Amniotic stem cell (primary cell): ENCODE results near the gene SELPLG.
"Not testable (repeated sequence)": the region's sequence is repeated elsewhere in the genome, so short reads cannot be mapped to it uniquely, and the experiment has no call there.

Experiments used
- DNase-seq: peaks from one replicate; lab custom pipeline; 2025; lab: John Stamatoyannopoulos, UW

SELPLG gene

DNA sequence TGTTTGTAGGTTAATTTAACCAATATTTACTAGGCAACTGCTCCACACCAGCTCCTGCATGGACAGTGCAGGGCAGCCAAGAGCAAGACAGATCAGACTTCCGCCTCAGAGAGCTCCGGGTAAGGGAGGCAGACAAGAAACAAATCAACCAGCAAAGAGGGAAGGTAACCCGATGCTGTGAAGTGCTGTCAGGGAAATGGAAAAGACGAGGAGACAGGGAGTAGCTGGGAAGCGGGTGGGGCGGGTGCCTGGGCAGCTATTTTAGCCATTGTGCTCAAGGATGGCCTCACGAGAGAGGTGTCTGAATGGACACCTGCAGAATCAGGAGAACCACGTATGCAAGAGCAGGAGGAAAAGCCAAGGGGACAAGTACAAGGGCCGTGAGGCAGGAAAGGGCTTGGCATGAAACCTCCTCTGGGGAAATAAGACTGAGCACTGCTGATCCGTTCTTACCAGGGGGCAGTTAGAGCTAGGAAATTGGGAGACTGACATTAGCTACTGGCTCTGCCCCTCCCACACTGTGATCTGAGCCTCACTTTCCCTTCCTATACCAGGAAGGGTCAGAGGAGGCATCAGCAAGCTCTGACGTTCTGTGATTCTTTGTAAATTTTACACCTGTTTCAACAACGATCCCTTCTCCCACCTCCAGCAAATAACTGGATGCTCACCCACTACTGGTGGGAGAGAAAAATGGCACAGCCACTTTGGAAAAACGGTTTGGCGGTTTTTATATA lies 29.3 kb downstream of the SELPLG start:
- DNase-seq, result no peak

DNA sequence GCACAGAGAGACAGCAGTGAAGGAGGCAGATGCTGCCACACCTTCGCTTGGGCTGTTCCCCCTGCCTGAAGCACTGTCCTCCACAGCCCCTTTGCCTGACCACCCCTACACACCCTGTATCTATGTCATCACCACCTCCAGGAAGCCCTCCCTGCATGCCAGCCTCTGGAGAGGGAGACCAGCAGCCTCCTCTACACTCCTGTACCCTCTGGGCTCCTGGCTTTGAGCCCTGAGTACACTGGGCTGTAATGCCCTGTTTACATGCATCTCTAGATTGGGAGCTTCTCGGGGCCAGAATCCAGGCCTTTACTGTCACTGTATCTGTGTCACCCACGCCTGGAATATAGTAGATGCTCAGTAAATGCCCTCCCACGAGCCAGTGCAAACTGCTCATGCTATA lies 30.0 kb downstream of the SELPLG start:
- no peak for DNase-seq

DNA sequence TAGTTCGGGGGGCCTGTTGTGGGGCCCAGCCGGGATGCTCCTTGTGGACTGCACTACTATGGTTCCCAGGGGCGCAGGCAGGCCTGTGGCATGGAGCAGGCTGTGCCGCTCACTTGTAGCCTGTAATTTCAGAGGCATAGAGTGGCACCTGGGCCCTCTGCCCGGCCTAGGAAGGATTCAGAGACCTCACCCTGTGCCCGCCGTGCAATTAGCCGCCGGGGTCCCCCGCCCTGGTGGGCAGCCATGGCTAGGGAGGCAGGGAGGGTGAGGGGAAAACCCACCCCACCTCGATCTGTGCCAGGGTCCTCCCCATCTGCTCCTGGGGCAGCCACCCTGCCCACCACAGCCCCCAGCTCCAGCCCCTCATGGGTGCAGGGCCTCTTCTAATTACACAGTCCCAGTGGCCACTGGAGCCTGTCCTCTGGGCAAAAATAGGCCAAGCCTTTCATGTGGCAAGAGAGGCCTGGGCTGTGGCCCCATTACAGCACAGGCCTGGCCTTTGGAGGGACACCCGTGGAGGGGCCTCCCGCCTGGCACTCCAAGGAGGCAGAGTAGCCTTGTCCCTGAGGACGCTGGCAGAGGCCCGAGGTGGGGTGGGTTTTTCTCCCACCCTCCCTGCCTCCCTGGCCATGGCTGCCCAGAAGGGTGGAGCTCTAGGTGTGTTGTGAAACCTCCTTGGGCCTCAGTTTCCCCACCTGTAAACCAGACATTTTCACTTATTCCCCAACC lies 30.6 kb downstream of the SELPLG start:
- DNase-seq, result no peak

DNA sequence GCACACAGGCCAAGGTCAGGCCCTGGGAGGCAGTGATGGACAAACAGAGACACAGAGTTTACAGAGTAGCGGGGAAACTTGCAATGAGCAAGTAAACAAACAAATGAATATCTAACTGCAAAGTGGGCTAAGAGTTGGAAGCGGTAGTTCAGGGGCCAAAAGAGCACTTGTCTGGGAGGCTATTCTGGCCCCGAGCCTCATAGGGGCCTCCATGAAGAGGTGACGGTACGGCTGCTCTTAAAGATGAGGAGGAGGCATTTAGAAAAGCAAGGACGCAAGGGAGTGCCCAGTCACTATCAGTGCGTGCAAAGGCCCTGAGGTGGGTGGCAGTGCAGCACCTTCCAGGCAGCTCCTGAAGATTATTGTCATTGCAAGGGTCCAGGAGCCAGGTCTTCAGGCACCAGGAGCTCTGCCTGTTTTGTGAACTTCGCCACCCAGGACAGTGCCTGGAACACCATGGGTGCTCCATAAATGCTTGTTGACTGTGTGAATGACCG lies 31.4 kb downstream of the SELPLG start:
- no peak for DNase-seq

DNA sequence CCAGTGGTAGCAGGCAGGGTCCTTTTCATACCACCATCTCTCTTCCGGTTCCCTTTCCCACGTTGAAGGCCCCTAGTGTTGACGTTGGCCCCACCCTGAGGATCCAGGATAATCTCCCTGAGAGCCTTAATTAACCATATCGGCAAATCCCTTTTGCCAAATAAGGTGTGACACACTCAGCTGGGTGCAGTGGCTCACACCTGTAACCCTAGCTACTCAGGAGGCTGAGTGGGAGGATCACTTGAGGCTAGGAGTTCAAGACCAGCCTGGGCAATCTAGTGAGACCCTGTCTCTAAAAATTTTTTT lies 33.0 kb downstream of the SELPLG start:
- DNase-seq, result no peak

DNA sequence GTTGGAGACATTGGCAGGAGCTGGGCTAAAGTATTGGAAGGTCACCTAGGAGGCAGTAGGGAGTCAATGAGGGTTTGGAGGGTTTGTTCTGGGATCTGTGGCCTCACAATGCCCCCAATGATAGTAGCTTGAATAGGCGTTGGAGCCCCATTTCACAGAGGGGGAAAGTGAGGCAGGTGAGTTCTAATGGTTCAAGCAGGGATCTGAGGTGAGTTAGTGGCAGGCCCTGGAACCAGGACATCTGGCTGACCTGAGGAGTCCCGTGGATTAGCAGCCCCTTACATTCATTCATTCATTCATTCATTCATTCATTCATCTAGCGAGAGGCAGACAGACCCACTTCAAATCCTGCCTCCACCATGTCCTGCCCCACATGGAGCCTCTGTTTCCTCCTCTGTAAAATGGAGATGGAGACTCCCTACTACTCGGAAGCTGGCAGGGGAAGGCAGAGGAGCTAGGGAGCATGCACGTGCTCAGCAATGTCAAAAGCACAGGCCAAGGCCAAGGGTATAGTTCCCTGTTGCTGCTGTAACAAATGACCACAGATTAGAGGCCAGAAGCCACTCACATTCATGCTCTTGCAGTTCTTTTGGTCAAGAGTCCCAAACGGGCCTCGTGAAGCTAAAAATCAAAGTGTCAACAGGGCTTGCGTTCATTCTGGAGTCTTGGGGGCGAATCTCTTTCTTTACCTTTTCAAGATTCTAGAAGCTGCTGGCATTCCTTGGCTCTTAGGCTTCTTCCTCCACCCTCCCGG lies 33.6 kb downstream of the SELPLG start:
- DNase-seq, result no peak

DNA sequence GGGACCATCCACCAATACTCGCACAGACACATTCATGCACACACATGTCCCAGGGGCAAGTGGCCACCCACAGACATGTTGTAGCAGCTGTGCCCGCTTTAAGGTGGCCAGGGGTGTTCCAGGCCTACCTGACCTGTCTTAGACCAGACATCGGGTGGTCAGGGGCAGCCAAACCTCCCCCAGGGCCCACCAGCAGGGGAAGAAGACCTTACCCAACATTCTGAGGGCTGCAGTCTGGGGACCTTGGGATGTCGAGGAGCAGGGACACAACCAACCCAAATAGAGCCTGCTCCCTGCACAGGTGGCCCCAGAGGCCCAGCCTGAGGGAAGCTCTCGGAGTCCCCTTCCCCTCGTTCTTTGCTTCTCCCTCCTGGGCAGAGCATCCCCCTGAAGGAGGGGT lies 34.2 kb downstream of the SELPLG start:
- DNase-seq, result no peak

DNA sequence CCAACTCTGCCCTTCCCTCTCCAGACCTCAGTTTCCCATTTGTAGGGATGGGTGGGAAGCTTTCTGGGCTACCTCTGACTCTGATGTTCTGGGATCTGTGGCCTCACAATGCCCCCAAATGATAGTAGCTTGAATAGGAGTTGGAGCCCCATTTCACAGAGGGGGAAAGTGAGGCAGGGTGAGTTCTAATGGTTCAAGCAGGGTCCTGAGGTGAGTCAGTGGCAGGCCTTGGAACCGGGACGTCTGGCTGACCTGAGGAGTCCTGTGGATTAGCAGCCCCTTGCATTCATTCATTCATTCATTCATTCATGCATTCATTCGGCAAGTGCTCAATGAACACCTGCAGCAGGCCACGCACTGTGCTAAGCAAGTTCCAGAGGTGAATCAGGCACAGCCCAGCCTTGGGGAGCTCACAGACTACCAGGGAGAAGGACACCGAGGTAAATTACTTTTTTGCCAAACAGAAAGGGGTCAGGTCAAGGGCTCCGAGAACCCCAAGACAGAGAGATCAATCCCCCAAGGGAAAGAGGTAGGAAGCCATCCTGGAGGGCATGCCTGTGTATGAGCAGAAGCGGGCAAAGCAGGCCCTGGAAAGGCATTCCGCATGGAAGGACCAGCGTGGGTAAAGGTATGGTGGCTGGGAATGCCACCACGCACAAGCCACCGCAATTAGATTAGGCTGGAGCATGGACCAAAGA lies 35.0 kb downstream of the SELPLG start:
- no peak for DNase-seq

DNA sequence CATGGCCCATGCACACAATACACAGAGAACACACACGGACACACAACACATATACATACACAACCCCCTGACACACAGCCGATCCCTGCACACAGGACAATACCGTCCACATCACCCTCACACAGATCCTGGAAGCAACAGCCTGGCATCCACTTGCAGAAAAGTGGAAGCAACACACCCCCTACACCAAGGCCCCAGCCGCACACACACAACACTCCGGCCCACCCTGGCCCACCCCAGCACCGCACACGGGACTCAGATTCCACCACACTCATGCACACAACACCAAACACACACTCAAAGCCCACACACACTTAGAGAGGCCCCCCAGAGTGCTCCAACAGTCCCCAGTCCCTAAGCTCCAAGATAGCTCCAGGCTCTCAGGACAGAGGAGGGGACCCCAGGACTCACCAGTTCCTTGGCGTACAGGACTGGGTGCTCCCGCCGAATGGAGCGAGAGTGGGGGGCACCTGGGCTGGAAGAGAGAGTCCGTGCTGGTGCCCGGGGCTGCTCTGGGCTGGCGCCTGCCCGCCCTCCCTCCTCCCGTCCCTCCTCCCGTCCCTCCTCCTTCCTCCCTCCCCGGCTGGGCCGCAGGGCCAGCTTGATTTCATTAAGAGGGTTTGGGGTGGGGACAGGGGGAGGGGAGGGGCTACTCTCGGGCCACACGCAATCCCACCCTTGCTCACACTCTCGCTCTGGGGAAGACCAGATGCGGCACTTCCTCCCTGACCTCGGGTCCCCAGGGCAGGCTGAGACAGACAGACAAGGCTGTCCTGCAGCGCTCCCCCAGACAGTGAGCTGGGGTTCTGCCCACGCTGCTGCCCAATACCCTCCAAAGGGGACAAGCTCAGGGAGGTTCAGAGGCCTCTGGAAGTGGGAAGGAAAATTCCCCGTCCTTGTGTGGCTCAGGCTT lies 35.9 kb downstream of the SELPLG start, which contains the start of gene TMEM119:
Gene TMEM119, minus strand, starts transcription at position 526 of the 913 bp plus-strand sequence. CDS start 5,701 bp downstream, outside the sequence.
- DNase-seq, result no peak

DNA sequence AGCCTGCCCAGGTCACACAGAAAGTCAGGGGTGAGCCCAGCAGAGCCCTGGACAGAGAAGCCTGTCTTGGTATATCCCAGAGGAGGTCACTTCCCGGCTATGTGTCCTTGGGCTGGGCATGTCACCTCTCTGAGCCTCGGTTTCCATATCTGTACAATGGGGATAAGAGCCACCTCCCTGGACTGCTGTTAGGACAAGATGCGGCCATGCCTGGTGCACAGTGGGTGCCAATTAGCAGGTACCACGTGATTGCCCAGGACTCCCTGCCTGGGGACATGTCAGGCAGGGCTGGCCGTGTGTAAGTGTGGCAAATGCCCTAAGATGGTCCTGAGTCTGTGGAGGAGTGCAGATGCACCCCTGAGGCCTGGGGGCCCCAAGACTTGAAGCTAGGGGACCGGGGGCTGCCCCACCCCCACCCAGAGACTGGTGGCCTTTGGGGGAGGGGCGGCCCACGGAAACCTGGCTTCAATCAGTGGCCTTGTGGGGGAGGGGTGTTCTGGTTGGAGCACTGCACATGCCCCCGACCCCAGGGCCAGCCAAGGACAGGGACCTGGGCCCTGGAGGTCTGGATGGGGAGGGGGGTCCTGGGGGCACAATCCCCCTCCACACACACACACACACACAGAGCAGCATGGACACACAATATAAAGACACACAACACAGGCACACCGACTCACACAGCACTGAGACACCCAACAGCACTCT lies 36.7 kb downstream of the SELPLG start:
- no peak for DNase-seq

DNA sequence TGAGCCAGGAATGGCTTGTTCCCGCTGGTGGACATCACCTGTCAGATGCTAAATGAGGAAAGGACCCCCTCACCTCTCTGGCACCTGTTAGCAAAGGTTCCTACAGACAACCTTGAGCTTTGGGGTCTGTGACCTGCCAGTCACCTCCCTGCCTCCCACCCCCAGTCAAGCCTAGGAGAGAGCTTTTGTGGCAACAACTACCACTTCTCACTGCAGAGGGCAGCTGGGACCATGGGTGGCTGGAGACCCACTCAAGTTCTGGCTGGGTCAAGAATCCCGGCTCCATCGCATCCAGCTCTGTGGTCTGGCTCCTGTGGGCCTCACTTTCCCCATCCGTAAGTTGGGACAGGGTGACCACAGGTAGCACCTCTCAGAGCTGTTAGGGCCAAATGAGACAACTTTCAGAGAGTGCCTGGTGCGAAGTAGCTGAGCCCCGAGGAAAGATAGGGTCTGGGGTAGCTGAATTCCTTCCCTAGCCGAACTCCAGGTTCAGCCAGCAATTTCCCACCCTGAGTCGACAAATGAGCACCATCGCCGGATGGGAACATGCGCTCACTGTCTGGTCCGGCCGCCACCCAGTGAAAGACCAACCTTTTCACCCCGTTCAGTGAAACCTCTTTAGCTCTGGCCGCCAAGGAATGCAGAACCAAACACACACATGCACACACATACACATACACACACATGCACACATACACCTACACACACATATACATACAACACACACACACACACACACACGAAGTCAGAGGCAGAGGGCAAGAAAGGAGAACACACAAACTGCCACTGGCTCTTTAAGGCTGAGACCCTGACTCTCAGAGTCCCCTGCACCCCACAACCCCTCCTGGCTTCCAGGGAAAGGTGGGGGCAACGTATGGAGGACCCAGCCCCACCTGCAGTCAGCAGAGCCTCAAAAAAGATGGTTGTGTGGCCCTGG lies 37.7 kb downstream of the SELPLG start:
- DNase-seq, result no peak

DNA sequence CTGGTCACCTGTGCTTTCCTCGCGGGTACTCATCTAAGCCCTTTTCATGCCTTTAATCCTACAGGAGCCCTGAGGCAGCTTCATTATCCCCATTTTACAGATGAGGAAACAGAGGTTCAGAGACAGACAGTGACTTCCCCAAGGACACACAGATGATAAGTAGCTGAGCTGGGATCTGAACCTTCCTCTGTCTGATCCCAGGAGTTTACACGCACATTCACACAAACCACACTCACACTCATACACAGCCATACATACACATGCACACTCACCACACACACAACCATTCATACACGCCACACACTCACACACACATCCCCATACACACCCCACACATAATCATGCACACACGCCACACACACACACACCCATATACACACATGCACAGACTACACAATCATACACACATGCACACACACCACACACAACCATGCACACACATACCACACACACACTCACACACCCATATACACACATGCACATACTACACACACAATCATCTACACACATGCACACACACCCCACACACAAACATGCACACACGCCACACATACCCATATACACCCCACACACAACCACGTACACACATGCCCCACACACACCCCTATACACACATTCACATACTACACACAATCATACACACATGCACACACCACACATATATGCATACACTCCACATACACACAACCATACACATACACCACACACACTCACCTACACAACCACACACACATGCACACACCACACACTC lies 38.6 kb downstream of the SELPLG start:
- DNase-seq, result no peak

DNA sequence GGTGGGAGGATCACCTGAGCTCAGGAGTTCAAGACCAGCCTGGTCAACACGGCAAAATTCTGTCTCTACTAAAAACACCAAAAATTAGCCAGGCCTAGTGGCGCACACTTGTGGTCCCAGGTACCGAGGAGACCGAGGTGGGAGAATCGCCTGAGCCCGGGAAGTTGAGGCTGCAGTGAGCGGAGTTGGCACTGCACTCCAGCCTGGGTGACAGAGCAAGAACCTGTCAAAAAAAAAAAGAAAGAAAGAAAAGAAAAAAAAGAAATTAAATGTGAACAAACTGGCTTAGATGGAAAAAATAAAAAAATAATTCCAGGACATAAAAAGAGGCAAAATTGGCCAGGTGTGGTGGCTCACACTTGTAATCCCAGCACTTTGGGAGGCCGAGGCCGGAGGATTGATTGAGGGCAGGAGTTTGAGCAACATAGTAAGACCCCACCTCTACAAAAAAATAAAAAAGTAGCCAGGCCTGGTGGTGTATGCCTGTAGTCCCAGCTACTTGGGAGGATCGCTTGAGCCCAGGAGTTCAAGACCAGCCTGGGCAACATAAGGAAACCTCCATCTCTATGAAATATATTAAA lies 39.3 kb downstream of the SELPLG start:
- DNase-seq, result no peak

DNA sequence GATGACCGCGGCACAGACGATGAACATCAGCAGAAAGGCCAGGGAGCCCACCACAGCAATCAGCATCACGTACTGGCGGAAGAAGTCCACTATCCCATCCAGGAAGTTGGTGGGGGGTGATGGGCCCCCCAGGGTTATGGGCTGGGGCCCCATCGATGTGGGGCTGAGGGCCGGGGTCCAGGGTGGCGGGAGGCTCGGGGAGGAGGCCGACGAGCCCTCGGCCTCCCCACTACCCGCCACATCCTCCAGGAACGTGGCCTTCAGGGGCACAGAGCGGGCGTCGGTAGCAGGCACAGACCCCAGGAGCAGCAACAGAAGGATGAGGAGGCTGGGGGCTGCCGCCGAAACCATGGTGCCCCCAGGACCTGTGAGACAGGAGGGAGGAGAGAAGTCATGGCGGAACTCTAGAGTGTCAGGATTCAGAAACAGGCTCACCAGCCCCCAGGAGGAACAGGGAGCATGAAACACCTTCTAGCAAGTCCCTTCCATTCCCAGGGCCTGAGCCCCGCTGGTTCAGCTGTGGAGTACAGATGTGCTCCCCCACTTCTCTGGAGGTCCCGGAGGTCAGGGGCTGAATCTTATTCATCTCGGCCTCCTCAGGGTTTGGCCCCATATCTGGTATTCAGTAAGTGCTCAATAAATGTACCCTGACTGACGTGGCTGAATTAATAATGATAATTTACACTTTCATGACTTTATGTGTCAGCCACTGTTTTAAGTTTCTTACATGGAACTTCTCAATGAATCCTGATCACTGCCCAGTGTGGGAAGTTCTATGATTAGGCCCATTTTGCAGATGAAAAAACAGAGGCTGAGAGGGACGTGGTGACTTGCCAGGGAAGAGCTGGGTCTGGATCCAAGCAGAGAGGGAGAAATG lies 41.4 kb downstream of the SELPLG start:
- DNase-seq, result no peak

DNA sequence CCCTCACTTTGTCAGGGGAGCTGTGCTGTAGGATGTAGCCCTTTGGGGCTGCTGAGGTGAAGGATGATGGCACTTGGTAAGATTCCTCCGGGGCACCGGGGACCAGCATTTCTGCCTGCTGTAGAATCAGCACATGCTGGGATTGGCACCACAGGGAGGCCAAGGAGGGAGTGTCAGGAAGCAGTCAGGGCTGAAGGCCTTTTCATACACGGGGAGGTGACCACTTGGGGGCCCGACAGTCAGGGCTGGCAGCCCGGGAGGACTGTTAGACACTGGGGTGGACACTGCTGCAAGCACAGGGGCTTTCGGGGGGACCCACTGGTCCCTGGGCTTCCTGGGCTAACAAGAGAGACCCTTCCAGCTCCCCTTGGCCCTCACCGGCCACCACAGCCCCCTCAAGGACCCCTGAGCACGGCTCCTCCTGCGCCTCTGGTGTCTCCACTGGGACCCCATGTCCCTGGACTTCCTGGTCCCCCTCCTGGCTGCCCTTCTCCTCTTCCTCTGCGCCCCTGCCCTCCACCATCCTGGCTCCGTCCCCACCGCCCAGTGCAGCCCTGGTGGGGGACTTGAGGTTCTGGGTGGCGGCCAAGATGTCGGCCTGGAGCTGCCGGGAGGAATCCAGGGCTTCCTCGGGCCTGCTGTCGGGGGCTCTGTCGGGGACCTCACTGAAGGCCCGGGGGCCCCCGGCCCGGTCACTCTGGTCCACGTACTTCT lies 42.3 kb downstream of the SELPLG start:
- DNase-seq, result no peak

DNA sequence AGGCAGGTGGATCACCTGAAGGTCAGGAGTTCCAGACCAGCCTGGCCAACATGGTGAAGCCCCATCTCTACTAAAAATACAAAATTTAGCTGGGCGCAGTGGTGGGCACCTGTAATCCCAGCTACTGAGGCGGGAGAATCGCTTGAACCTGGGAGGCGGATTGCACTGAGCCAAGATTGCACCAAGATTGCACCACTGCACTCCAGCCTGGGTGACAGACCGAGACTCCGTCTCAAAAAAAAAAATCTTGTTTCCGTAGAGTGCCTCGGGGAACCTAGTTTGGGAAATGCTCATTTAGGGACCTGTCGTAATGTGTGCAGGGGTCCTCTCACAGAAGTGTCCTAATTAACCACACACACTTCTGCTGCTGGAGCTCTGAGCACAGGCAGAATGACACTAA lies 43.2 kb downstream of the SELPLG start:
- not testable (repeated sequence) for DNase-seq

DNA sequence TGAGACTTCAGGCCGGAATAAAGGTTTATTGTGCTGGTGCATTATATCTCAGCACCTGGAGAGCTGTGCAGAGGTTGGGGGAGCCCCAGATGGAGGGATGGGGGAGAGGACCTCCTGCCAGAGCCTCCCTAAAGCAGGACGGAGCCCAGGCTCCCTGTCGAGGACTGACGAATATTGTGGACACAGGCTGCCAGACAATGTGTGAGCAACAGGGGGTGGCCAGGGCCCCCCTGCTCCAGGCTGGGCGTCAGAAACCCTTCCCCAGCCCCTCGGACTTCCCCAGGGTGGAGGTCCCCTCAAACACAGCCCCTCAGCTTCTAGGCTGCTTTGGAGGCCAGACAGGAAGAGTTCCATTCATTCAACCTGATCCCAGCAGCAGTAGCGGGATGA lies 43.9 kb downstream of the SELPLG start:
- DNase-seq, result no peak
